GM19395 (cell line): Measurements from ENCODE around the gene PER2.

Experiments
- ATAC-seq: cut with Tn5 transposase; IDR thresholded peaks from one replicate; pipeline ENCODE4 v1.9.1; 2021; ENCODE audit warnings: mild to moderate bottlenecking, moderate library complexity; ENCODE audit not compliant: unreplicated experiment

PER2 gene

DNA sequence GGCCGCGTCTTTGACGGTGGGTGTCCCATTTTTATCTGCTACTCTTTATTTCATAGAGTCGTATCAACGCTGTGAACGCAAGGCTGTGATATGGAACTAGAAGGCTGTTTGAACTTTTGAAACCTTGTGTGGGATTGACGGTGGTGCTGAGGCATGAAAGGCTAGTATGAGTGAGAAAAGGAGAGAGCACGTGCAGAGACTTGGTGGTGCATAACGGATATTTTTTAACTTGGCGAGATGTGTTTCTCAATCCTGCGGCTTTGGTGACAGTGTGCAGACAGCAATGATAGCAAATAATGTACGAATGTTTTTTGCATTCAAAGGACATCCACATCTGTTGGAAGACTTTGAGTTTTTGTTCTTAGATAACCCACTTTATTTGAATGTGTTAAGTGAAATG, 54.8 kb downstream of the PER2 start:
- ATAC-seq: no peak

DNA sequence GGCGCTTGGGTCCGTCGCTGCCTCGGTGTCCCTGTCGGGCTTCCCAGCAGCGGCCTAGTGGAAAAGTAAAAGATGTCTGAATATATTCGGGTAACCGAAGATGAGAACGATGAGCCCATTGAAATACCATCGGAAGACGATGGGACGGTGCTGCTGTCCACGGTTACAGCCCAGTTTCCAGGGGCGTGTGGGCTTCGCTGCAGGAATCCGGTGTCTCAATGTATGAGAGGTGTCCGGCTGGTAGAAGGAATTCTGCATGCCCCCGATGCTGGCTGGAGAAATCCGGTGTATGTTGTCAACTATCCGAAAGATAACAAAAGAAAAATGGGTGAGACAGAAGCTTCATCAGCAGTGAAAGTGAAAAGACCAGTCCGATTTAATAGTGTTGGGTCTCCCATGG, 56.6 kb downstream of the PER2 start:
- ATAC-seq: no peak

DNA sequence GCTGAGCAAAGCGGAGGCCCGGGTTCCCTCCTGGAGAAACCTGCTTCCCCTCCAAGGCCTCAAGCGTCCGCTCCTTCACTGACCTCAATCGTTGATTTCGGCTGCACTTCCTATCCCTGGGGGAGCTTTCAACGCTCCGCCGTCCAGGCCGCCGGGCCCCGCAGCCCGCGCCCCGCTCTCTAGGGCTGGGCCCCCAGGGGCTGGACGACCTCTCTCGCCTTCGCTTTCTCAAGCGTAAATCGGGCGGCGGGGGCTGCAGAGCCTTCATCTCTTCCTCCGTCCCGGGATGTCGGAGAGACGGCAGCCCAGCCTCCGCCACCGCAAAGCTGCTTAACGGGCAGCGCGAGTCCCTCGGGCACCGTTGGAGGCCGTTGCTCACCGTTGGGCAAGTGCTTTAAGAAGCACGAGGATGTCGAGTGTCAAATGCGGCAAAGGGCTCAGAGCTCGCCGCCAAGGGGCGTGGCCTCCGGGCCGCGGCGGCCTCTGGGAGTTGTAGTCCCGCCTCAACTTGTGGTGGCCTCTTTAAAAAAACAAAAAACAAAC, 57.1 kb downstream of the PER2 start:
- ATAC-seq: peak; percentile 79

DNA sequence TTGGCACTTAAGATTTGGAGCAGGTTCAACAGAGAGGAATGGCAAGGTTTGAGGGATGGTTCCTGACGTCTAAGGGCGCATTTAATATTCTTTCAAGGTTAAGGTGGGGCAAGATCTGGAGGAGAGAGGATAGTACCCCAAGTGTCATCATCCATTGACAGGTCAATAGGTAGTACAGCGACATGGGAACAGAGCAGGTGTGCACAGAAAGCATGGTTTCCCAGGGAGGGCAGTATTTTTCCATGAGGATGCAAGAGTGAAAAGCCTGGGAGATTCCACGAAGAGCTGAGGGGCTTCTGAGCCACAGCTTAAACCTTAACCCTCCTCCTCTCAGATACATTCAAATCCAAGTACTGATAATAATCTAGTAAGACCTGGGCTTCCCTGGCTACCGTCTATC, 57.7 kb downstream of the PER2 start:
- no peak for ATAC-seq

DNA sequence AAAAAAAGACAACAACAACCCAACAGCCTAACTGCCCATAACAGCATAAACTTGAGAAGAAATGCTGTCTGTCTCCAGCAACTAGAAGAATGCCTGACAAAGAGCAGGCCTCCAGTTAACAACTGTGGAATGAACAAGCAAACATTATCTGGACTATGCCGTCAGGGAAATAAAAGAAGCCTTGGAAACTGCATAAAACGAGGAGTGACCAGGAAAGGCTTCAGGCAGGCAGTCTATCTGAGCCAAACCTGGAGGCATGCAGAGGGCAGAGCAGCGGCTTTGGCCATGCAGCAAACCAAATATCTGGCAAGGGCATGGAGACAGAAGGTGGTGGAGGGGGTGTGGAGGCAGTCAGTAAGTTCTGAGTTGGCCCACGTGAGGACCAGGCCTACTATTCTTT, 59.7 kb downstream of the PER2 start:
- ATAC-seq: no peak

DNA sequence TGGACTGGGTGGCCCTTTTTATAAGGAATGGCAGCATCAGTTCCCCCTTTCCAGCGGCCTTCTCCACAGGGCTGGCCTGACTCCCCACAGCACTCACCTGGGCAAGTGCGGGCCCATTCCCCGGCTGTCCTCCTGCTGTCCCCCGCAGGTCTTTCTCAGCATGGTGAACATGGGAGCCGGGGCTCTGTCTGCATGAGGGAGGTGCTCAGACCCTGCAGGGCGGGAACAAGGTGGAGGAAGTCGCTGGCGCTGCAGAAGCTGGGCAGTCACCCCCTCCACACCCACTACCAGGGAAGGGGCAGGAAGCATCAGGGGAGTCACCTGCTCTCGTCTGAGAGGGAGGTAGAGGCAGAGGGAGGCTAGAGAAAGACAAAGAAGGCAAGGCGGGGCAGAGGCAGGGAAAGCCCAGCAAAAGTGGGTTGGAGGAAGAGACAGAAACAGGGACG, 60.8 kb downstream of the PER2 start:
- no peak for ATAC-seq

DNA sequence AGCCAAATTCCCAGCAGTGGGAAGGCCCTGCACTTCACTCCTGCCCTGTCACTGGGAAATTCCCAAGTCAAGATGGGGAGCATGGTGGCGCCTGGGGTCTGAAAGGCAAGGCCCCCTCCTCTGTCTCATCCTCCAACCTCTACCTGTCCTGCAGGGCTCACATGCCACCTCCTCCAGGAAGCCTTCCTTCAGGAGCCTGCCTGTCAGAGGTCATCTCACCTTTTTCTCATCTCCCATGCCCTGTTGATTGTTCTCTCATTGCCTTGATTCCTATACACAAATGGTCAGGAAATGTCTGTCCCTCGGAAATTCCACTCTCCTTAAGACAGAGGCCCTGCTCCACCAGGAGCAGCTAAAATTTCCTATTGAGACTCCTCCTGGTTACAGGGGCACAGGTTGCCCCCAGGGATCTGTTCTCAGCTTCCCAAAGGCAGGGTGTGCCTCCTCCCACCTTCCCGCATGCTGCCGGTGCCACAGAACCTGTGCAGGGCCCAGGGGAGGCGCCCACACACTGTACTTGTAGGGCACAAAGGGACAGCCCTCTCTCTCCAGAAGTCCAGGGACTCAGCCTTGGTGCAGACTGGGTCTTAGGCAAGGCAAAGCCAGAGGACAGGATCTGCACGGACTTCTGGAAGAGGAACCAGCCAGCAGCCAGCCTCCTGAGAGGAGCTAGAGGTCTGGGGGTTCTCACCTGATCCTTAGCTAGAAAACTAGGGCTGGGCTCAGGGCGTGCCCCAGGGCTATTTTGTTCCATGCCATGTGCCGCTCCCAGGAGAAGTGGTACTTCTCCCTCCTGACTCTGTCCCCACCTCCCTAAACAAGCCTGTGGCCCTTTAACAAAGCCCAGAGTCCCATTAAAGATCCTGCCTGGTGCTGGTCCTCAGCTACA, 61.5 kb downstream of the PER2 start:
- ATAC-seq: no peak

DNA sequence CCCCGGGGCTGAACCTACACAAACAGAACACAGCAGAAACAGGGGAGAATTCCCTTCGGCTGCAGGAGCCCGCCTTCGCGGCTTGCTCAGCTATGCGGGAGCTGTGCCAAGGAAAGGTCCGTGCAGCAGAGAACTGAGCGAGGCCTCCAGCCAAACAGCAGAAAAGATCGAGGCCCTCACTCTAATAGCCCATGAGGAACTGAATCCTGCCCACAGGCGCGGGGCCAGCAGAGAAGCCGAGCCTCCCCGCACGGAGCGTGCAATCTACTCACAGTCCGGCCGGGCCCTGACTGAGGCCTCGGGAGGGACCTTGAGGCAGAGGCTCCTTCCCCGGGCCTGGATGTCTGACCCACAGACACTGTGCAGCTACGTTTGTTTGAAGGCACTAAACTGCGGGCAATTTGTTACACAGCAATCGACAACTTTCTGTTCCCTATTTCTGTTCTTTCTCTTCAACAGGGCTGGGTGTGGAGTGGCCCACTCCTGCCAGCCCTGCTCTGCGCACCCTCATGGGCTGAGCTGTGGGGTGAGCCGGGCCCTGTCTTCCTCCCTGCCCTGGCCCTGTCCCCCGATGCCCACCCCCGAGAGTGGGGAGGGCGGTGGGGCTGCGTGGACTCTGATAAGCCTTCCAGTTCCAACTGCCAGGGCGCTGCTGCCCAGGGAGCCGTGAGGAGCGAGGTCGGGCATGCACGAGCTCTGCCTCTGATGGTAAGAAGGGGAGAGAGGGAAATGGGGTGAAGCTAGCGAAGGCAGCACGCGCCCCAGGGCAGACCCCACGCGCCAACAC, 62.3 kb downstream of the PER2 start:
- ATAC-seq: no peak

DNA sequence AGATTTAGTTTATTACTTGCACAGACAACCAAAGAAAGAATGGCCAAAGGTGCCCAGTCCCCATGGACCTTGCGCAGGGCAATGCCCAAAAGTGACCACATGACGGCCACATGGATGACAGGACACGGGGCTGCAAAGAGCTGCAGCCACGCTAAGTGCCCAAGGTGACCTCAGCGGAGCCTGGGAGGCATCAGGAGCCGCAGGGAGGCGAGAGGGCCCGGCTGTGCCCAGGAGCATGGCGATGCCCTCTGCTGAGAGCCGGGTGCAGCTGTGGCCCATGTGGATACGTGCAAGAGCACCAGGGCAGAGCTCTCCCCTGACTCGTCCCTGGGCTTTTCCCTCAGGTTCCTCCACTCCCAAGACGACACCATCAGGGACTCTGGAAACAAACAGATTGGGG, 63.3 kb downstream of the PER2 start:
- ATAC-seq: no peak

DNA sequence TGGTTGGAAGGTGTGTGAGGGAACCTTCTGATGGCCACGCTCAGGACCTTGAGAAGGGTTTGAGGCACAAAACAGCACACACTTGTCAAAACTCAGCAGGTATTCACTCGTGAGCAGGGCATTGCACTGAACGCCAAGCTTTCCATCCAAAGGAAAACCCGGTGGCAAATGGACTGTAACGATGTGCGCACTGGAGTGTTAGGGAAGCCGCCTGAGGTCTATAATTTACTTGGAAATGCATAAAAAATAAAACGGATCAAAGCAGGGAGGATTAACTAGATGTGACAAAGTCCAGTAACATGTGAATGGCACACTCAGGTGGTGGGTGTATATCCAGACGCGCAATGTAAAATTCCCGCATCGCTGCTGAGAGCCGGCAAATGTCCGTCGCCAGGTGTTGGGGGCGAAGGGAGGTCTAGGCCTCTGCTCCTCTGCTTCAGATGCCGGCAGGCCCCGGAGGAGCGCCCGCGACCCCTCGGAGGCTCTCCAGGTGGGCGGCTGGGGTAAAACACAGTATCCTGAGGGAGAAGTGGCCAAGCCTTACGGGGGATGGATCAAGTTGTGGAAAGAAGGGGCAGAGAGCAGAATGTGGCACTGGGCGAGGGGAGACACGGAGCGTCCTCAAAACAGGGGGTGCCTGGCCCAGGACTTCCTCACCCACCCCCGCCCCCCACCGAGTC, 63.9 kb downstream of the PER2 start:
- no peak for ATAC-seq

DNA sequence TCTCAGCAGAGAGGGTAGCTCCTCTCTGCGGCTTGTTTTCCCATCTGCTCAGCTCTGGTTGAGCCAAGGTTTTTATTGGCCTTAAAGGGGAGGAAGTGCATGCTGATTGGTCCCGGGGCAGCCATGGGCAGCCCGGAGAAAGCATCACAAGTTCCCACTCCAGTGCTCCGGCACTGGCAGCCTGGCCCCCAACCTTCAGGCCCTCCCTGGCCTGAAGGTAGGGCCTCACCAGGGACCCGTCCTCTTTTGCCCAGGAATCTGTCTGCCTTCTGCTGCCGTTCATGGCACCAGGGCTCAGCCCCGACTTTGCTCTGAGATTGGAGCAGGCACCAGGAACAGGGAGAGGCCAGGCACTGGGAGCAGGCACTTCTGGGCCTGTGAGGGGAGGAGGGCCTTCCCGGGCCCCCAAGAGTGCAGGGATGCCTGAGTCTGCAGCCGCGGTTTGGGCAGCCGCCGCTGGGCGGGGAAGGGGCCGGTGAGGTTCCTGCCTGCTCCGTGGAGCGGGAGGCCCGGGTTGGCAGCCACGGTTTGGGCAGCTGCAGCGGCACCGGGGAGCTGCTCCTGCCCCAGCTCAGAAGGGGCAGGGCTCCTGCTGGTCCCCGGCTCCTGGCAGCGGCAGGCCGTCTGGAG, 67.4 kb downstream of the PER2 start:
- no peak for ATAC-seq

DNA sequence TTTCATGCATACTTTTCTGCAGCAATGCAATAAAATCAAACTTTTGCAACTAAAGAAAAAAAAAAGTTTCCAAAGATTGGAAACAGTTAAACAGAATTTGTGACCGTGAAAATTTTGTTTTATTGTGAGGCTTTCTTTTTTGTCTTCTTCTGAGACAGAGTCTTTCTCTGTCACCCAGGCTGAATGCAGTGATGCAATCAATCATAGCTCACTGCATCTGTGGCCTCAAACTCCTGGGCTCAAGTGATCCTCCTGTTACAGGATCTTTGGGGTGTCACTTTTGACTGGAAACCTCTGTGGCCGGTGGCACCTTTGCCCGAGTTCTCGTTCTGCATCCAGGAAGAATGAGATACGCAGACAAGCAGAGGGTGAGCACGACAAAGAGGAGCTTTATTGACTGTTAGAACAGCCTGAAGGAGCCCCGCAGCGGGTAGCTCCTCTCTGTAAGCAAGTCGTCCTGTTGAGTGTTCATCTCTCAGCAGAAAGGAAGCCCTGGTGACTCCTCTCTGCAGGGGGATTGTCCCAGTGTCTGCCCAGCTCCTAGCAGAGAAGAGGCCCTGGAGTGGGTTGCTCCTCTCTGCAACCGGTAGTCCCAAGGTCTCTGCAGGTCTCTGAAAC, 68.0 kb downstream of the PER2 start:
- no peak for ATAC-seq

DNA sequence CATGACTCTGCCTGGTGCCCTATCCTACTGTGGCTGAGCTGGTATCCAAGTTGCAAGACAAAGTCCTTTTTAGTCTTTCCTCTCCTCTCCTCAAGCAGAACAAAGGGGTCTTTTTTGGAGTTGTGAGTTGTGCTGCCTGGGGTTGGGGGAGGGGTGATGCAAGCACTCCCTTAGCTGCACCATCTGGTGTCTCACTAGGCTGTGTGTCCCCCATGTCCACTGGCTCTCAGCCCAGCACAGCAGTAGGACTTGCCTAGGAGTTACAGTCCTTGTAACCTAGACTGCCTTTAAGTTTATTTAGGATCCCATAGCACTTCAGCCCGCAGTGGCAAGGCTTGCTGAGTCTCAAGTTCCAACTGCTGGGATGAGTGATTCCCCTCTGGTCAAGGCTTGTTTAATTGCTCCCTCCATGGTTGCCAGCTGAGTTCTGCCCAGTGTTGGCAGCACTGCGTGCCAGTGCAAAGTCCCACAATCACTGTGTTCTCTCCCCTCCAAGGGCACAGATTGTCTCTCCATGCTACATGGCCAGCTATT, 71.7 kb downstream of the PER2 start:
- ATAC-seq: no peak

DNA sequence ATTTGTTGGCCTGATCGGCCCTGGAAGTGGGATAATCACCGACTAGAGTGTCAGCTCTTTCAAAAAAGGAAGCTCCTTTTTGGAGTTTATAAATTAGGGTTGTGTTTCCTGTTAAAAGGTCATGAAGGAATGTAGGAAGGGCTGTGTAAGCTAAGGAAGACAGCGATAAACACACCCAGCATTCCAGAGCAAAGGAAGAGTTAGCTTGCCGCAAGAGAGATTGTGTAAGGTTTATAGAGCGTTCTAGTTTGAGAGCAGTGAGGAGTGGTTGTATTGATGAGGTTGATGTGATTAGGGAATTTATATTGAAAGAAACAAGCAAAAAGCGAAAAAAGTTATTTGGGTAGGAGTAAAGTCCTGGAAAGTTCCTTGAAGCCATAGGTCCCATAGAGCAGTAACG, 81.4 kb downstream of the PER2 start:
- ATAC-seq: no peak

DNA sequence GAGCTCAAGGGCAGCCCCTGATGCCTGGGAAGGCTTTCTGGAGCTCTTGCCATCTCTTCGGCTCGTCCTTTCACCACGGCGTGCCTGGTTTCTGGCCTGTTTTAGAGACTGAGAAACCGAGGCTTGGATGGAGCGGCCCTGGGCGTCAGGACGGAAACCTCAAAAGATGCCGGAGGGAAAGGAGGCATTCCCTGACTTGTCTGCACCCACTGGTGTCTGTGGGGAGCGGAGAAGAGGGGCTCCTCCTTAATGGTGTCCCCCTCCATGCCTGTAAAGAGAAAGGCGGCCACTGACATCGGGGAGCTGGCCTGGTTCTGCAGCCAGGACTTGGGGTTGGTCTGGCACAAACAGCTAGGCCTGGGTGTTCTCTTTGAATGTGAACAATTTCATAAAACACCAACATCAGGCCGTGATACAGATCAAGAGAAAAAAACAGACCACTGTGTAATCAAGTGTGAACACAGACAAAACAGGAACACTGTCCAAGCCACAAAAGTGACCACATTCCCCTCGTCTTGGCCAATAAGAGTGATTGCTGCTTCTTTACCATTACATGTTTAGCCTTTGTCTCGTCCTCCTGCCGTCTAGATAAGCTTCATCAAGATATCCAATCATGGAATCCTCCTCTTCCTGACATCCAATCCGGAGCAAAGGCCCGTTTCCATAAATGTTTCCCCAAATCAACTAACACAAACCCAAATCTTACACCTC, 84.3 kb downstream of the PER2 start:
- ATAC-seq: peak; percentile 22

DNA sequence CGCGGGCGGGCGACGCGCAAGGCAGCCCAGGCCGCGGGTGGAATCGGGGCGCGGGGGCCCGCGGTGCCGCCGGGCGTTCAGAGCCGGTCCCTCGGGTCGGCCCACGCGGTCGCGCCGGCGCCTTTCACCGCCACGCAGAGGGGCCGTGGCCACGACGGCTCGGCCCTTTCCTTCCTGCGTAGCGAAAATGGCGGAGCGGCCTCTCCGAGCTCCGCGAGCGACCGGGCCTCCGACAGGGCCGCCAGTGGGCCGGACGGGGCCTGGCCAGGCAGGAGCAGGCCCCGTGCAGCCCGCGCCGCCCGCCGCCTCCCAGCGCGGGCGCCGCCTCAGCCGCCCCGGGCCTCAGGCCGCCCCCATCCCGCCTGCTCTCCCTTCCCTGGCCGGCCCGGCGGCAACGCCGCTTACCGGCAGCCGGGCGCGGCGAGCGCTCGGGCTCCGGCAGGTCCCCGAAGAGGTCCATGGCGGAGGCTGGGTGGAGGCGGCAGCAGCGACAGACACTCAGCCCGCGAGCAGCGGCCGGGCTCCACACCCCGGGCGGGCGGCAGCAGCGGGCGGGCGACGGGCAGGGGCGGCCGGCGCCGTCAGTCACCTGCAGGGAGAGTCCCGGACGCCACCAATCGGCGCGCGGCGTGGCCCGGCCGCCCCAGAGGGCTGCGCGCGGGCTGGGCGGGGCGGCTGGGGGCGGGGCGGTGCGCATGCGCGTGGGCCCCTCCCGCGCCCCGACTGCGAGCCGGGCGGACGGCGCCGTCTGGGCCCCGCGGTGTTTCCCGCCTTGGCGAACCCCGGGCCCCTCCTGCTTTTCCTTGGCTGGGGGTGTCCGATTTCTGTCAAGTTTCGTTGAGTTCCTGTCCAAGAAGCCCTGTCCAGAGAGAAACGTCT, 85.1 kb downstream of the PER2 start, which contains the start of gene ILKAP:
ILKAP (minus strand) TSS at position 602 of the 879 bp plus-strand sequence; CDS start at position 460, 142 bp downstream.
- peak; percentile 93 for ATAC-seq

DNA sequence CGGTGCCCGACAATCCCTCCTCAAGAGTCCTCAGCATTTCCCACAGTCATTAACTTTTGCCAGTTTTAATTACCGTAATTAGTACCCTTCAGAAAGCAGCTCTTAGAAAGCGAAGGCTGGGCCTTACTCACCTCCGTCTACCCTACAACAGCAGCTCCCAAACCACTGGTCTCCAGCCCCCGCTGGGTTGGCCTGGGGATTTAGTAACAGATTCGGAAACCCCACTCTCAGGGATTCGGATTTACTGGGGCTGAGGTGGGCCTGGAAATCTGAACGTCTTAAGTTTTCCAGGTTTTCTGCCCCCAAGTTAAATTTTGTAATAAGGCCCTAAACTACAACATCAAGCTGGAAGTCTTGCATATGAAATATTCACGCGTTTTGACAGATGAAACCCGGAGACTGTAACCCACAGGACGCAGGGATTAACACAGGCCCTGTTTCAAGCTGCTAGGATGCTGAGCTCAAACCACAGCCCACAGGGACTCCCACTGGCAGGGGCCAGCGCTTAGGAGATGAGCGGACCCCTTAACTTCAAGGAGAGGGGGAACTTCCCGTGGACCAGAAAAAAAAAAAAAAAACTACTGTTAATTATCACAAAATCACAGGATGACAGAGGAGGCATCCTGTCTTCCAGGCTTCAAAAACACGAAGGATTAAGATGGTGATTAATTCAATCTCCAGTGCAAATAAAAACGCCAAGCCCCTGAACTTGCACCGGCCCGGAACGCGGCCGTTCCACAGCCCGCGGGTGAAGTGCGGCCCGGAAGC, 85.9 kb downstream of the PER2 start:
- no peak for ATAC-seq
